Measurements from ENCODE around the gene RSF1. TPM values are rescaled to one million over a fixed set of nuclear protein-coding genes. Genes with fewer than 3 reads are reported as not detected.

Gene RSF1
- total and polyA plus RNA-seq, 2 experiments from 2014 or later = 51.2 to 188 TPM

GRCh38 chr11:77723024-77723423, 97.5 kb downstream of the RSF1 start:
- Mint-ChIP-seq H3K27me3 (ENCODE audit: insufficient read depth, low read depth, poor library complexity) (no peaks in the 10 kb centered on the region), H3K4me3 (no peak overlapping the region), H3K9me3 (no peaks in the 10 kb centered on the region), H3K36me3 (ENCODE audit: low read depth) (peaks cover 23% of the 10 kb centered on the region; the same call in 2 of the 3 replicates), H3K4me1 (peaks cover 3% of the 10 kb centered on the region; the same call in 2 of the 3 replicates), H3K27ac (no peak overlapping the region)
- no peak for ATAC-seq
- Histone ChIP-seq H4K20me1 (replicated peaks; ENCODE audit: insufficient read depth) (0 out of 2 replicates have a peak, but pooled peaks cover 4% of the 10 kb centered on the region), H2AFZ (no peak overlapping the region), H3K79me2 (replicated peaks; ENCODE audit: insufficient read depth) (no peaks in the 10 kb centered on the region), H3K27ac (ENCODE audit: low read depth) (no peak overlapping the region), H3K4me1 (ENCODE audit: insufficient read depth) (no peaks in the 10 kb centered on the region), H3F3A (replicated peaks; ENCODE audit: low read depth) (no peaks in the 10 kb centered on the region), H3K36me3 (ENCODE audit: insufficient read depth) (peaks cover 4% of the 10 kb centered on the region; the same call in 1 of the 2 replicates), H3K4me2 (no peak overlapping the region), H3K4me3 (no peak overlapping the region), H3K27me3 (ENCODE audit: insufficient read depth) (no peaks in the 10 kb centered on the region), H3K9me2 (ENCODE audit: insufficient read depth) (no peaks in the 10 kb centered on the region)
- no peak for DNase-seq (ENCODE audit: low spot score)
- TF ChIP-seq ZNF114 (CRISPR knock-in tag; IDR thresholded peaks at IDR 0.05) (no peak), JUNB (IDR thresholded peaks at IDR 0.05; ENCODE audit: unreplicated experiment) (no peak), ZNF462 (CRISPR knock-in tag; IDR thresholded peaks at IDR 0.05) (no peak), STAT1 (IDR thresholded peaks at IDR 0.05; ENCODE audit: unreplicated experiment) (no peak), ZNF331 (CRISPR knock-in tag; IDR thresholded peaks at IDR 0.05; ENCODE audit: low read depth) (no peak), CTCF (conservative IDR thresholded peaks at IDR 0.05; ENCODE audit: low read depth in 2 of 2) (no peak), CREB1 (CRISPR knock-in tag; IDR thresholded peaks at IDR 0.05; ENCODE audit: low read depth) (no peak), EZH2phosphoT487 (IDR thresholded peaks at IDR 0.05; ENCODE audit: unreplicated experiment) (no peak), EZH2 (IDR thresholded peaks at IDR 0.05; ENCODE audit: low read depth, unreplicated experiment) (no peak)
- TF ChIP-seq, protein P1, sequence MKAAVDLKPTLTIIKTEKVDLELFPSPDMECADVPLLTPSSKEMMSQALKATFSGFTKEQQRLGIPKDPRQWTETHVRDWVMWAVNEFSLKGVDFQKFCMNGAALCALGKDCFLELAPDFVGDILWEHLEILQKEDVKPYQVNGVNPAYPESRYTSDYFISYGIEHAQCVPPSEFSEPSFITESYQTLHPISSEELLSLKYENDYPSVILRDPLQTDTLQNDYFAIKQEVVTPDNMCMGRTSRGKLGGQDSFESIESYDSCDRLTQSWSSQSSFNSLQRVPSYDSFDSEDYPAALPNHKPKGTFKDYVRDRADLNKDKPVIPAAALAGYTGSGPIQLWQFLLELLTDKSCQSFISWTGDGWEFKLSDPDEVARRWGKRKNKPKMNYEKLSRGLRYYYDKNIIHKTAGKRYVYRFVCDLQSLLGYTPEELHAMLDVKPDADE (IDR thresholded peaks at IDR 0.05) = no peak

All from GM23338 (cell line).